Activated naive CD4-positive, alpha-beta T cell treated with Interleukin-2 at 50 U/mL for 16 hours (primary cell): ENCODE results near the gene DDI2.
"Not testable (repeated sequence)": the region's sequence is repeated elsewhere in the genome, so short reads cannot be mapped to it uniquely, and the experiment has no call there.

Source experiments
- DNase-seq: peaks from one replicate; pipeline ENCODE4 v3.0.0-alpha.2; 2020

The DDI2 gene

GRCh38 chr1:15617173-15618076 lies at the start of gene DDI2:
Gene DDI2 (plus strand): TSS chr1:15617458. CDS start chr1:15617671, 213 bp downstream.
- peak; percentile 94 for DNase-seq

- DNase-seq: no peak
Observed at GRCh38 chr1:15568387-15569073, 48.7 kb upstream of the DDI2 start.

GRCh38 chr1:15570861-15571260 lies 46.4 kb upstream of the DDI2 start:
- DNase-seq: no peak

GRCh38 chr1:15571266-15571665 lies 46.0 kb upstream of the DDI2 start:
- no peak for DNase-seq

- no peak for DNase-seq
Observed at GRCh38 chr1:15573477-15573876, 43.8 kb upstream of the DDI2 start.

GRCh38 chr1:15574741-15575140 lies 42.5 kb upstream of the DDI2 start:
- DNase-seq: no peak

- no peak for DNase-seq
Observed at GRCh38 chr1:15575549-15576150, 41.6 kb upstream of the DDI2 start.

GRCh38 chr1:15577691-15578090 lies 39.6 kb upstream of the DDI2 start:
- no peak for DNase-seq

GRCh38 chr1:15578921-15579682 lies 38.2 kb upstream of the DDI2 start:
- DNase-seq: peak; percentile 11

- DNase-seq: no peak
Observed at GRCh38 chr1:15579683-15580047, 37.6 kb upstream of the DDI2 start.

GRCh38 chr1:15583016-15583706 lies 34.1 kb upstream of the DDI2 start:
- DNase-seq: no peak

GRCh38 chr1:15584489-15585363 lies 32.5 kb upstream of the DDI2 start, which contains the start of gene AGMAT:
Gene AGMAT (minus strand): TSS chr1:15585051. CDS start chr1:15584967, 84 bp downstream.
- peak; percentile 71 for DNase-seq

- no peak for DNase-seq
Observed at GRCh38 chr1:15592285-15592684, 25.0 kb upstream of the DDI2 start.

- no peak for DNase-seq
Observed at GRCh38 chr1:15595809-15596617, 21.2 kb upstream of the DDI2 start.

GRCh38 chr1:15598436-15598835 lies 18.8 kb upstream of the DDI2 start:
- no peak for DNase-seq

- DNase-seq: peak; percentile 92
Observed at GRCh38 chr1:15603050-15603965, 13.9 kb upstream of the DDI2 start.

GRCh38 chr1:15603966-15604282 lies 13.3 kb upstream of the DDI2 start:
- not testable (repeated sequence) for DNase-seq

- not testable (repeated sequence) for DNase-seq
Observed at GRCh38 chr1:15604400-15604799, 12.9 kb upstream of the DDI2 start.
